Smooth muscle cell (in vitro differentiated cells): ENCODE data around the gene C1orf35. TPM values are rescaled to one million over a fixed set of nuclear protein-coding genes. Genes with fewer than 3 reads are reported as not detected.

Experiments used
- DNase-seq: peaks from one replicate; lab custom pipeline; 2025; ENCODE audit not compliant: unreplicated experiment; lab: John Stamatoyannopoulos, UW
- H2AFZ ChIP-seq: fragments of 200-600 bp; sonication (generic); 2 replicates; pipeline ENCODE4 v1.6.0; 2016; ENCODE audit warnings: antibody characterized with exemption, low read depth, mild to moderate bottlenecking
- H3F3A ChIP-seq: fragments of 200-600 bp; sonication (generic); 2 replicates; pipeline ENCODE4 v1.6.0; 2017; ENCODE audit warnings: antibody characterized with exemption, low read depth
- H3K27ac ChIP-seq: fragments of 200-600 bp; sonication (generic); 2 replicates; pipeline ENCODE4 v1.5.1; 2016; ENCODE audit warnings: low read depth, mild to moderate bottlenecking
- H3K27me3 ChIP-seq: fragments of 200-600 bp; sonication (generic); 2 replicates; pipeline ENCODE4 v1.6.1; 2016; ENCODE audit warnings: low read depth, mild to moderate bottlenecking
- H3K36me3 ChIP-seq: fragments of 200-600 bp; sonication (generic); 2 replicates; pipeline ENCODE4 v1.5.1; 2016; ENCODE audit warnings: low read depth
- H3K4me1 ChIP-seq: fragments of 200-600 bp; sonication (generic); 2 replicates; pipeline ENCODE4 v1.5.1; 2016; ENCODE audit warnings: low read depth
- H3K4me2 ChIP-seq: fragments of 200-600 bp; sonication (generic); 2 replicates; pipeline ENCODE4 v1.6.0; 2016; ENCODE audit warnings: mild to moderate bottlenecking
- H3K4me3 ChIP-seq: fragments of 200-600 bp; sonication (generic); 2 replicates; pipeline ENCODE4 v1.5.1; 2016; ENCODE audit warnings: mild to moderate bottlenecking
- H3K79me2 ChIP-seq: fragments of 200-600 bp; sonication (generic); 2 replicates; pipeline ENCODE4 v1.6.0; 2016; ENCODE audit warnings: low read depth, mild to moderate bottlenecking
- H3K9ac ChIP-seq: fragments of 200-600 bp; sonication (generic); 2 replicates; pipeline ENCODE4 v1.6.0; 2016; ENCODE audit warnings: low read depth
- H3K9me3 ChIP-seq: fragments of 200-600 bp; sonication (generic); replicated peaks from 2 replicates; pipeline ENCODE4 v1.5.1; 2016; ENCODE audit warnings: low read depth
- H4K20me1 ChIP-seq: fragments of 200-600 bp; sonication (generic); 2 replicates; pipeline ENCODE4 v1.6.0; 2016; ENCODE audit warnings: low read depth
- WGBS: methylation state at CpG from one replicate; pipeline ENCODE4 v1.1.7; 2016; ENCODE audit warnings: low lambda C conversion rate; 5-methylcytosine and 5-hydroxymethylcytosine counted together
- polyA plus RNA-seq: library from polyadenylated mRNA; unstranded; fragments of >200 nt; fragmentation: Nextera tagmentation; extraction: Ambion mirVana; gene quantifications from 2 replicates; pipeline ENCODE4 v1.2.1, GENCODE V29; 2016
- total RNA-seq: library from RNA; depleted of rRNA; stranded (reverse); fragments of >200 nt; gene quantifications from 2 replicates; pipeline ENCODE4 v1.2.3, GENCODE V29; 2014
- TF ChIP-seq, protein P1 (sequence below): fragments of 200-600 bp; sonication (generic); IDR thresholded peaks from 2 replicates; pipeline ENCODE4 v1.5.1; 2017; ENCODE audit warnings: borderline replicate concordance, mild to moderate bottlenecking, antibody characterized with exemption; ENCODE audit not compliant: insufficient read depth, poor library complexity, severe bottlenecking

Gene C1orf35
- total and polyA plus RNA-seq, 2 experiments from 2014 or later, result 7.6 to 18.7 TPM

DNA sequence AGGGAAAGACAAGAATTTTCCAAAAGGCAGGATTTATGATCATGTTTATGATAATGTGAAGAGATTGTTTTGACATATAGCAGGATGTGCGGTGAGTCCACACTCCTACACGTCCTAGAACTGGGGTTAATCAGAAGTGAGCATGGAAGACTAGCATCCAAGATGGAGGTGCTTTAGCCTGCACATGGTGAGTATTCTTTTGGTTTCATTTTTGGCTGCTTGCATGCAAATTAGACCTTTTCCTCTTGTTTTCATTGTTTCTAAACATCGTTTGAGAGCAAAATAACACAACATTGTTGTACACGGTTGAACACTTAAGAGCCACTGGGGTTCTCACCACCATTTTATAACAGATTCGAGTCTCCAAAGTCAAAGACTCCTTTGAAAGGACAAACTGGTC is 22.1 kb upstream of the C1orf35 start:
- Histone ChIP-seq H3K4me3 (no peak overlapping the region), H3K9ac (no peak overlapping the region), H3K79me2 (no peaks in the 10 kb centered on the region), H3K4me2 (no peak overlapping the region), H3K27ac (no peak overlapping the region), H4K20me1 (no peaks in the 10 kb centered on the region), H2AFZ (no peak overlapping the region), H3K27me3 (peaks cover 18% of the 10 kb centered on the region), H3F3A (no peaks in the 10 kb centered on the region), H3K9me3 (no peaks in the 10 kb centered on the region), H3K36me3 (no peaks in the 10 kb centered on the region), H3K4me1 (no peaks in the 10 kb centered on the region)
- TF ChIP-seq, protein P1, sequence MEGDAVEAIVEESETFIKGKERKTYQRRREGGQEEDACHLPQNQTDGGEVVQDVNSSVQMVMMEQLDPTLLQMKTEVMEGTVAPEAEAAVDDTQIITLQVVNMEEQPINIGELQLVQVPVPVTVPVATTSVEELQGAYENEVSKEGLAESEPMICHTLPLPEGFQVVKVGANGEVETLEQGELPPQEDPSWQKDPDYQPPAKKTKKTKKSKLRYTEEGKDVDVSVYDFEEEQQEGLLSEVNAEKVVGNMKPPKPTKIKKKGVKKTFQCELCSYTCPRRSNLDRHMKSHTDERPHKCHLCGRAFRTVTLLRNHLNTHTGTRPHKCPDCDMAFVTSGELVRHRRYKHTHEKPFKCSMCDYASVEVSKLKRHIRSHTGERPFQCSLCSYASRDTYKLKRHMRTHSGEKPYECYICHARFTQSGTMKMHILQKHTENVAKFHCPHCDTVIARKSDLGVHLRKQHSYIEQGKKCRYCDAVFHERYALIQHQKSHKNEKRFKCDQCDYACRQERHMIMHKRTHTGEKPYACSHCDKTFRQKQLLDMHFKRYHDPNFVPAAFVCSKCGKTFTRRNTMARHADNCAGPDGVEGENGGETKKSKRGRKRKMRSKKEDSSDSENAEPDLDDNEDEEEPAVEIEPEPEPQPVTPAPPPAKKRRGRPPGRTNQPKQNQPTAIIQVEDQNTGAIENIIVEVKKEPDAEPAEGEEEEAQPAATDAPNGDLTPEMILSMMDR, result no peak
- 85% methylated on average over 5 of the region's 5 CpGs for WGBS
- no peak for DNase-seq

DNA sequence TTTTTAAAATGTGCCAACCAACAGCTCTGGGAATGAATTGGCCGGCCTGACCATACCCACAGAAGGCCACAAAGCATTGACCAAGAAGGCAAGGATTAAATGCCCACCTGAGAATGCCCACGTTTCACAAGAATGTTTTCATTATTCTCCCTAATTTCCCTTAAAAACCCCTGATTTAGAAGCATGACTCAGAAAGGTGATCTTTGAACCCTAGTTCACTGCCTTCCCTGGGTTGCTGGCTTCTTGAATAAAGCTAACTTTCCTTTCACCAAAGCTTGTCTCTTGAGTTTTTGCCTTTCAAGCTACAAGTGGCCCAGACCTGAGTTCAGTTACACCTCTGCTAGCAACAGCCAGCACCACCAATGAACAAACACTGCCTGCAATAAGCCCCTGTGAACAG is 20.4 kb upstream of the C1orf35 start:
- Histone ChIP-seq H3K9me3 (no peaks in the 10 kb centered on the region), H3K79me2 (no peaks in the 10 kb centered on the region), H3K36me3 (no peaks in the 10 kb centered on the region), H3K4me2 (no peak overlapping the region), H3K4me3 (no peak overlapping the region), H3K27ac (no peak overlapping the region), H3K27me3 (peaks cover 12% of the 10 kb centered on the region), H3K4me1 (no peaks in the 10 kb centered on the region), H2AFZ (no peak overlapping the region), H3K9ac (no peak overlapping the region), H3F3A (no peaks in the 10 kb centered on the region), H4K20me1 (no peaks in the 10 kb centered on the region)
- no peak for DNase-seq
- WGBS, result 61% methylated on average over 2 of the region's 2 CpGs
- TF ChIP-seq, protein P1, result no peak

DNA sequence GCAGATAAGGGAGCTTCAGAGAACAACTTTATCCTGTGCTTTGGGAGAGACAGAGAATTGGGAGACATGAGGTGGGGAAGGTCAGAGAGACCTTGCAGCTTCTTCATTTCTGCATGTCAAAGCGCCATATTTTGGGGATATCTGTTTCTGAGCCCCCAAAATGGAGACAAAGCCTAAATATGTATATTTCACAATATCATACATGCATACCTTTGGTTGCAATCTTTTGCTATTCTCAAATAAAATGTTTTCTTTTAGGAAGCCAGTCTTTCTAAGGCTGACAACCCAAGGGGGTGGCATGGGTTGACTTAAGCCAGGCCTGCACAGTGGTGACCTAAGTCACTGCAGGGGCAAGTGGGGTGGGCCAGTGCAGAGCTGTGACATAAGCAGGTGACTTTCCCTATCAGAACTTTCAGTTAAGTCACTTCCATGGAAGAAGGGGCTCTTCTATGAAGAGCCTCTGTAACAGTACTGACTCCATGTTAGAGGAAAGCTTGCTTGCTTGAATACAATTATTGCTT is 19.9 kb upstream of the C1orf35 start:
- TF ChIP-seq, protein P1, result no peak
- Histone ChIP-seq H3K36me3 (peaks cover 3% of the 10 kb centered on the region), H3K9ac (no peak overlapping the region), H3K4me1 (no peaks in the 10 kb centered on the region), H3K9me3 (no peaks in the 10 kb centered on the region), H3K79me2 (no peaks in the 10 kb centered on the region), H3K4me3 (no peak overlapping the region), H3F3A (no peaks in the 10 kb centered on the region), H3K27ac (no peak overlapping the region), H3K27me3 (peaks cover 12% of the 10 kb centered on the region), H3K4me2 (no peak overlapping the region), H4K20me1 (no peaks in the 10 kb centered on the region), H2AFZ (no peak overlapping the region)
- no peak for DNase-seq
- WGBS, result 38% methylated on average over 1 of the region's 1 CpG

DNA sequence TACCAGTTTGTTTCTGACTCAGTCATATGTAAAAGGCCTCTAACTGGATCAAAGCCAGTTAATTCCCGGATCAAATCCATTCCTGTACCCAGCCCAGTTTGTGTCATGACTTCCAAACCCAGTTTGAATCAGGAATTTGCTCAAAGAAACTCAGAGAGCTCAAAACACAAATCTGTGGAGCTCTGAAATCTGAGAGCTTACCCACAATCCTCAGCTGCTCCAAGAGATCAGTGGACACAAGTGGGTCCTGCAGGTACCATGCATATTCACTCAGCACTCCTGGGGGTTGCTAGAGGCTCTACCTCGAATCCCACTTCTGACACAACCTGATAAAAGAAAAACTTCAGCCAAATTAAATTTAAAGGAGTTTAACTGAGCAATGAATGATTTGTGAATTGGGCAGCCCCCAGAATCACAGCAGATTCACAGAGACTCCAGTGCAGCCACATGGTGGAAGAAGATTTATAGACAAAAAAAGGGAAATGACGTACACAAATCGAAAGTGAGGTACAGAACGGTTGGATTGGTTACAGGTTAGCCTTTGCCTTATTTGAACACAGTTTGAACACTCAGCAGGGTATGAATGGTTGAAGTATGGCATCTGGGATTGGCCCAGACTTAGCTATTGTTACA is 17.8 kb upstream of the C1orf35 start:
- Histone ChIP-seq H4K20me1 (no peaks in the 10 kb centered on the region), H3F3A (no peaks in the 10 kb centered on the region), H3K4me3 (no peak overlapping the region), H2AFZ (no peak overlapping the region), H3K4me2 (no peak overlapping the region), H3K27me3 (peaks cover 12% of the 10 kb centered on the region), H3K36me3 (peaks cover 4% of the 10 kb centered on the region), H3K9me3 (no peaks in the 10 kb centered on the region), H3K9ac (no peak overlapping the region), H3K27ac (no peak overlapping the region), H3K4me1 (no peaks in the 10 kb centered on the region), H3K79me2 (no peaks in the 10 kb centered on the region)
- TF ChIP-seq, protein P1, result no peak
- WGBS, result 83% methylated on average over 5 of the region's 5 CpGs
- DNase-seq, result no peak
